ENCODE data around the gene TSPAN32.

- TF ChIP-seq CTCF (conservative IDR thresholded peaks at IDR 0.05; ENCODE audit: low read depth, low read length): no peak
- TF ChIP-seq EZH2 (IDR thresholded peaks at IDR 0.05; ENCODE audit: borderline replicate concordance, low read depth, low read length, poor library complexity, severe bottlenecking): no peak
Measured at GRCh38 chr11:2293531-2293971, 8.3 kb upstream of the TSPAN32 start.

Data from A673 (cell line).